ENCODE measurements around the gene INTS3.
"Not testable (repeated sequence)": the region's sequence is repeated elsewhere in the genome, so short reads cannot be mapped to it uniquely, and the experiment has no call there.

The INTS3 gene

GRCh38 chr1:153752571-153753195 lies 24.8 kb downstream of the INTS3 start:
- no peak for DNase-seq (ENCODE audit: low read depth)

GRCh38 chr1:153754266-153754665 lies 26.4 kb downstream of the INTS3 start:
- no peak for DNase-seq (ENCODE audit: low read depth)

GRCh38 chr1:153760440-153760839 lies 32.6 kb downstream of the INTS3 start:
- no peak for DNase-seq (ENCODE audit: low read depth)

GRCh38 chr1:153763365-153764225 lies 35.7 kb downstream of the INTS3 start:
- no peak for DNase-seq (ENCODE audit: low read depth)

- no peak for DNase-seq (ENCODE audit: low read depth)
Observed at GRCh38 chr1:153764310-153764709, 36.5 kb downstream of the INTS3 start.

GRCh38 chr1:153766663-153767062 lies 38.8 kb downstream of the INTS3 start:
- not testable (repeated sequence) for DNase-seq (ENCODE audit: low read depth)

- DNase-seq (ENCODE audit: low read depth) = no peak
Observed at GRCh38 chr1:153767519-153767918, 39.7 kb downstream of the INTS3 start.

GRCh38 chr1:153768316-153769181 lies 40.7 kb downstream of the INTS3 start:
- no peak for DNase-seq (ENCODE audit: low read depth)

GRCh38 chr1:153769221-153769620 lies 41.4 kb downstream of the INTS3 start:
- DNase-seq (ENCODE audit: low read depth) = no peak

GRCh38 chr1:153770797-153771196 lies 42.9 kb downstream of the INTS3 start:
- DNase-seq (ENCODE audit: low read depth) = no peak

- DNase-seq (ENCODE audit: low read depth) = no peak
Observed at GRCh38 chr1:153771261-153771660, 43.4 kb downstream of the INTS3 start.

GRCh38 chr1:153771841-153772593 lies 44.2 kb downstream of the INTS3 start:
- no peak for DNase-seq (ENCODE audit: low read depth)

GRCh38 chr1:153773096-153773921 lies 45.5 kb downstream of the INTS3 start:
- DNase-seq (ENCODE audit: low read depth) = no peak

GRCh38 chr1:153774026-153774595 lies 46.3 kb downstream of the INTS3 start:
- no peak for DNase-seq (ENCODE audit: low read depth)

- DNase-seq (ENCODE audit: low read depth) = no peak
Observed at GRCh38 chr1:153774780-153775457, 47.1 kb downstream of the INTS3 start, which contains the start of gene SLC27A3. Gene SLC27A3, plus strand, starts transcription at chr1:153775407. Its CDS starts 91 bp downstream, at chr1:153775498.

GRCh38 chr1:153775458-153776327 lies 47.8 kb downstream of the INTS3 start:
- peak; percentile 46 for DNase-seq (ENCODE audit: low read depth)

- no peak for DNase-seq (ENCODE audit: low read depth)
Observed at GRCh38 chr1:153776352-153776751, 48.5 kb downstream of the INTS3 start.

GRCh38 chr1:153776845-153777370 lies 49.1 kb downstream of the INTS3 start:
- no peak for DNase-seq (ENCODE audit: low read depth)

- DNase-seq (ENCODE audit: low read depth) = no peak
Observed at GRCh38 chr1:153777648-153778047, 49.8 kb downstream of the INTS3 start.

Measured in stimulated activated CD4-positive, alpha-beta T cell treated with anti-CD3 and anti-CD28 coated beads, Interleukin-2, amount 100 ng/mL, for 4 hours (primary cell).